AG09309 (cell line): ENCODE results near the gene SLC49A3.

Experiments
- DNase-seq: peaks from one replicate; pipeline ENCODE4 v3.0.0-alpha.2; 2010; ENCODE audit warnings: low read depth
- H3K4me3 ChIP-seq: 2 replicates; pipeline ENCODE4 v1.5.1; 2011; ENCODE audit warnings: mild to moderate bottlenecking, low read depth, low read length, moderate library complexity; ENCODE audit not compliant: control insufficient read depth
- TF ChIP-seq, protein P1 (sequence below): IDR thresholded peaks from 2 replicates; pipeline ENCODE4 v1.5.1; 2011; ENCODE audit warnings: mild to moderate bottlenecking, low read depth, low read length, inconsistent platforms; ENCODE audit not compliant: insufficient read depth, control insufficient read depth; ENCODE audit errors: missing control alignments

SLC49A3 gene

DNA sequence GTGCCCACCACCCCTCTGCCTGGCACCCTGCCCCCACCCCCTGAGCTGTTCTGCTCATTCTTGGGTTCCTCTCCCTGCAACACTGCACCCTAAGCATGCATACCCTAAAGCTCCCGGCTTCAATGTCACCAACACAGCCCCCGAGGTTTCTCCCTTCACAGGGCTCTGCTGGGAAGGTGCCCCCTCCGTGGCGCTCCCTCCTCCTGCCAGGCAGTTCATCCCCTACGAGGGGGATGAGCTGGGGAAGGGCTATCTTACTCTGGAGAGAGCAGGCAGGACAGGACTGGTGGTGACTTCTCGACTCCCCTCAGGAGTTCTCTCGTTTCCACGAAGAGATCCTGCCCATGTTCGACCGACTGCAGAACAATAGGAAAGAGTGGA, 21.4 kb downstream of the SLC49A3 start:
- DNase-seq, result no peak
- H3K4me3 ChIP-seq, result no peak overlapping the region
- TF ChIP-seq, protein P1, sequence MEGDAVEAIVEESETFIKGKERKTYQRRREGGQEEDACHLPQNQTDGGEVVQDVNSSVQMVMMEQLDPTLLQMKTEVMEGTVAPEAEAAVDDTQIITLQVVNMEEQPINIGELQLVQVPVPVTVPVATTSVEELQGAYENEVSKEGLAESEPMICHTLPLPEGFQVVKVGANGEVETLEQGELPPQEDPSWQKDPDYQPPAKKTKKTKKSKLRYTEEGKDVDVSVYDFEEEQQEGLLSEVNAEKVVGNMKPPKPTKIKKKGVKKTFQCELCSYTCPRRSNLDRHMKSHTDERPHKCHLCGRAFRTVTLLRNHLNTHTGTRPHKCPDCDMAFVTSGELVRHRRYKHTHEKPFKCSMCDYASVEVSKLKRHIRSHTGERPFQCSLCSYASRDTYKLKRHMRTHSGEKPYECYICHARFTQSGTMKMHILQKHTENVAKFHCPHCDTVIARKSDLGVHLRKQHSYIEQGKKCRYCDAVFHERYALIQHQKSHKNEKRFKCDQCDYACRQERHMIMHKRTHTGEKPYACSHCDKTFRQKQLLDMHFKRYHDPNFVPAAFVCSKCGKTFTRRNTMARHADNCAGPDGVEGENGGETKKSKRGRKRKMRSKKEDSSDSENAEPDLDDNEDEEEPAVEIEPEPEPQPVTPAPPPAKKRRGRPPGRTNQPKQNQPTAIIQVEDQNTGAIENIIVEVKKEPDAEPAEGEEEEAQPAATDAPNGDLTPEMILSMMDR, result no peak

DNA sequence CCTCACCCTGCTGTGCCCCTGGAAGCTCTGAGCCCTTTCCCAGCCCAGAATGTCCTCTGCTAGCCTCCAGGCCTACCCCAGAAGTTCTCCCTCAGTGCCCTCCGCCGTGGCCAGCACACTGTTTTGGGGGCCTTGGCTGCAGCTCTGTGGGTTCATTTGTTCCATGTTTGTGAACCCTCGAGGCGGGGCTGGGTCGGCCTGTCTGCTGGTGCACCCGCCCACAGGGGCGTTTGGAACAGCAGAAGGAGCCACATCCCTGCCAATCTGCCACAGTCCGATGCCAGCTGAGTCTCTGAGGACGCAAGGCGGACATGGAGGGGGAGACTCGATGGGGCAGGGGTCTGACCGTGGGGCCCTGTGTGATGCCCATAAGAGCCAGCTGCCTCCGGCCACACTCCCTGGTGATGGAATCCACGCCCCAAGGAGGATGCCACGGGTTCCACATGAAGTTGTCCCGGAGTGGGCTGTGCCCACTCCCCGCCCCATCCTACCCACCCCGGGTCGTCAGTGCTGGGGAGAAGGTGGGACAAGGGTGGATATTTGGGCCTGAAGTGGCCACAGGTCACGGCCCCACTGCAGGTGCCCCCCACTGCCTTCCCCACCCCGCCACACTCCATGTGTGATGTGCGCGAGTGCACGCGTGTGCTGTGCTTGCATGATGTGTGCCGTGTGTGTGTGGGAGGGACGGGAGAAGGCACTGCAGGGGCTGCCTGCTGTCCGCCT, 22.0 kb downstream of the SLC49A3 start:
- no peak for DNase-seq
- no peak overlapping the region for H3K4me3 ChIP-seq
- TF ChIP-seq, protein P1, result no peak

DNA sequence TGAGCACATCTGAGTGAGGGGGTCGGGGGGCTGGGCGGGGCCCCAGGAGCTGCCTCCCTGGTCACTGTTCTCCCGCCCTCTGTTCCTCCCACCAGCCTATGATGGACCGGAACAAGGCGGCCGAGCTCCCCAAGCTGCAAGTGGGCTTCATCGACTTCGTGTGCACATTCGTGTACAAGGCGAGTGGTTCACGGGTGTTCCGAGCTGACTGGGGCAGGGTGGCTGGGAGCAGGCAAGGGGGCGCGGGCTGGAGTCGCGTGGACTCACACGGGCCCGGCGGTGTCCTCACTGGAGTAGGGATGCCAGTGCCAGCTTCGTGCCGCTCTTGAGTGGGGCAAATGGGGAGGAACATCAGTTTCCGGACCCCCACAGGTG, 22.5 kb downstream of the SLC49A3 start:
- TF ChIP-seq, protein P1, result no peak
- no peak overlapping the region for H3K4me3 ChIP-seq
- no peak for DNase-seq

DNA sequence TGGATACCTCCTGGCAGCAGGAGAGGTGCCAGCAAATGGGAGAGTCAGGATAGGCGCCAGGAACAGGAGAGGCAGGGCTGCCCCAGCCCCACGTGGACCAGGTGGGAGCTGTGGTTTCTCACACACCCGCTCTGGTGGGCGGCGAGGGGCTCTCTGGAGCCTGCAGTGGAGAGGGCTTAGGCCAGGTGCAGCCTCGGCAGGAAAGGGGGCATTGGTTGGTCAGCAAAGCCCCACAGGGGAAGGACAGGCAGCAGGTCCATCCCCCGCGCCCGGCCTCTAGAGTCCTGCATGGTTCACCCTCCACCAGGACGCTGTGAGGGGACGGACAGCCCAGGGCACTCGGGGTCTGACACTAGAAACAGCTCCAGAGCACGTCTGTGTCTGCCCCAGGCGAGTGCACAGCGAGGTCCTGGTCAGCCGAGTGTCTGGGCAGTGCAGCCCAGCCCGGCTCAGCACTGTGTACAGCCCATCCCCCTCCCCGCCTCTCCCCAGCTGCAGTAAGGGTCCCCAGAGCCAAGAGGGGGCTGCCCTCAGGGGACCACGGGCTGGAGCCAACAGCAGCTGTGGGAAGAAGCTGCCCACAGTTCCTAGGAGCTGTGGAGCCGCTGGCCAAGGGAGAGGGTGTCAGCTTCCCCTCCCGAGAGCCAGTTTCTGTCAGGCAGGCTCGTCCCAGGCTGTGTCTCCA, 23.1 kb downstream of the SLC49A3 start:
- TF ChIP-seq, protein P1, result no peak
- no peak overlapping the region for H3K4me3 ChIP-seq
- DNase-seq, result no peak

DNA sequence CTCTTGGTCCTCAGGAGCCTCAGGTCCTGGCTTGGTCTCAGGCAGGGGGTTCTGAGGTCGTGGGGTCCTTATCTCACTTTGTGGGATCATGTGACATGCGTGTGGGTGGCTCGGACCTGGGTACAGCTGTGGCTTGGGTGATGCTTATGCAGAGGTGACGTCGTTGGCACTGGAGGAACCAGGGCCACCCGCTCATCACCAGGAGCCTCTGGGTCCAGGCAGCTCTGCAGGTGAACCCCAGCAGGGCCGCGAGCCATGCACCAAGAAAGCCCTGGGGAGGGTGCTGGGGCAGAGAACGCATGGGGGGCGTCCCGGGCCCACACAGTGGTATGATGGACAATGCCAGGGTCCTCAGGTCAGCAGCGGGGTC, 23.6 kb downstream of the SLC49A3 start:
- TF ChIP-seq, protein P1, result no peak
- H3K4me3 ChIP-seq, result no peak overlapping the region
- no peak for DNase-seq

DNA sequence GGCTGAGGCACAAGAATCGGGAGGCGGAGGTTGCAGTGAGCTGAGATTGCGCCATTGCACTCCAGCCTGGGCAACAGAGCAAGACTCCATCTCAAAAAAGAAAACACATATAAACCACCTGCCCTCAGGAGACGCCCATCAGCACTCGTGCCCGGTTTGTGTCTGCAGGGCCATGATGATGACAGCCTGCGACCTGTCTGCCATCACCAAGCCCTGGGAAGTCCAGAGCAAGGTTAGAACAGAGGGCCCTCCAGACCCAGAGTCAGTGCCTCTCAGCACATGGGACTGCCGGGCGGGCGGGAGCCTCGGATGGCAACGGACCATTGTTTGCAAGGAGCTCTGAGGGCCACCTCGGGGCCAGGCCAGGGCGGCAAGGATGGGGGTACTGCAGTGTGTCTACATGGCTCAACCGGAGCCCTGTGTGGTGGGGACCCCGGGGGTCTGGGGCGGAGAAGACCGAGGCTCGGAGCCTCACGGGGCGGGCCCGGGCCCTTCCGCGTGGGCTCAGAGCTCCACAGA, 24.2 kb downstream of the SLC49A3 start:
- TF ChIP-seq, protein P1, result no peak
- DNase-seq, result no peak
- H3K4me3 ChIP-seq, result no peak overlapping the region
